ENCODE measurements around the gene MPST. TPM values are rescaled to one million over a fixed set of nuclear protein-coding genes. Genes with fewer than 3 reads are reported as not detected.
A peak's percentile ranks its signal among the peaks of the same experiment; 100 is the strongest.

MPST gene
- total RNA-seq, 1 experiment from 2014 or later = 31.4 TPM

DNA sequence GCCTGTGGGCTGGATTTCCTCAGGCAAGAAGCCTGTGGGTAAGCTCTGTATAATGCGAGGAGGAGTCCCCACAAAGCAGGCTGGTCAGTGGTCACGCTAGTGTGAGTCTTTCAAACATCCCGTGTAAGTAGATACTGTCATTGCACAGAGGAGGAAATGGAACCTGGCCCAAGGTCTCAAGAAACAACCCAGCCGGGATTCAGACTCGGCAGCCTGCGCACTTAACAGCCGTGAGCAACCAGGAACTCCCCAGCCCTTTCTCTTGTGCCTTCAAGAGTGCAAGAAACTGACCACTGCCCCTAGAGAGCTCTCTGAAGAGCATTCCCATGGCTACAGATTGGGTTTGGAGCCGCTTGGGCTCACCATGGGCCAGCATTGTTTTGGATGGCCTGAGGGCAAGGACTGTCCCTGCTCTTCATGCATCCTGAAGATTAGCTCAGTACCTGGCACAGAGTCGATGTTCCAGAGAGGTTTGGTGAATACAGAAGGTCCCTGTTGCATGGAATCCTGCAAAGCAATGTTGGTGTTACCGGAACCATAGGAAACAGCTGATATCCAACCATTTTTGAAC is 6.0 kb downstream of the MPST start:
- Histone ChIP-seq H3K27me3 (ENCODE audit: control insufficient read depth, insufficient read depth, low read length) (no peaks in the 10 kb centered on the region), H3K36me3 (ENCODE audit: control insufficient read depth, insufficient read depth, low read length) (no peaks in the 10 kb centered on the region), H3K4me1 (ENCODE audit: control insufficient read depth, insufficient read depth, low read length) (no peaks in the 10 kb centered on the region), H3K9me3 (ENCODE audit: control insufficient read depth, insufficient read depth, low read depth, low read length) (no peaks in the 10 kb centered on the region), H3K4me3 (ENCODE audit: low read depth in 2 of 2, low read length in 2 of 2) (no peak overlapping the region), H3K27ac (ENCODE audit: low read length) (no peak overlapping the region)
- in situ Hi-C loops (cut with HindIII; ENCODE audit: low pct_unique_long_range_greater_than_20kb, low sequenced_read_pairs) = no loop called here
- no TSS peak for BruUV-seq (replicated peaks)
- intact Hi-C loops (cut with micrococcal nuclease; ENCODE audit: unreplicated experiment) = no loop called here
- ChIA-PET CTCF (interaction anchor here (0.5 to 0.6 kb wide), 2 partner anchors 38 to 70 kb away, joined by 4 to 11 read pairs; no protein-coding TSS in a partner anchor), POLR2A (no interaction called here)
- no peak for TF ChIP-seq POLR2AphosphoS5 (IDR thresholded peaks at IDR 0.05; ENCODE audit: low read depth, low read length)
- TF ChIP-seq SIN3A (IDR thresholded peaks at IDR 0.05; ENCODE audit: borderline replicate concordance, insufficient read depth, low read depth, low read length) = no peak
- TF ChIP-seq TCF7L2 (IDR thresholded peaks at IDR 0.05; ENCODE audit: low read depth, low read length) = no peak
- DNase-seq (ENCODE audit: low read depth, low spot score) = no peak
- no peak for ATAC-seq

DNA sequence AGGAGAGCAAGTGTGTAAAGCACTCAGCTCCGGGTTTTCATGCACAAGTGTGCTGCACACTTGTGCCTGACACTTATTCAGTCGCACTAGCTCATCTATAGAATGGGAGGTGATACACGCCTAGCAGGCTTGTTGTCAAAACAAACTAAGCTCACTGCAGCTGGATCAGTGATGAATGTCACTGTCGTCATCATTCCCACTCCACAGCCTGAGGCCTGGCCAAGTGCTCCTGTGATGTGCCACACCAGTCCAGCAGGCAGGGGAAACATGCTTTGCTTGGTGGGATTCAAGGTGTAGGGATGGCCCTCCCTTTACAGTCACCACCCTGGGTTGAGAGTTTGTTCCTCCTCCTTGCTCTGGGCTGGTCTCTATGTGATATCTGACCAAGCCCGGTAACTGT is 6.8 kb downstream of the MPST start:
- in situ Hi-C loops (cut with HindIII; ENCODE audit: low pct_unique_long_range_greater_than_20kb, low sequenced_read_pairs) (no loop called here), intact Hi-C loops (cut with micrococcal nuclease; ENCODE audit: unreplicated experiment) (no loop called here)
- ChIA-PET POLR2A (interaction anchor here (0.5 kb wide), 1 partner anchor 642 kb away, joined by 6 read pairs; no protein-coding TSS in a partner anchor), CTCF (no interaction called here)
- no peaks in the 10 kb centered on the region for H3K4me1 ChIP-seq (ENCODE audit: control insufficient read depth, insufficient read depth, low read length)
- no peak overlapping the region for H3K27ac ChIP-seq (ENCODE audit: low read length)
- no peak for ATAC-seq
- no peak overlapping the region for H3K4me3 ChIP-seq (ENCODE audit: low read depth in 2 of 2, low read length in 2 of 2)
- no peak for DNase-seq (ENCODE audit: low read depth, low spot score)
- no TSS peak for BruUV-seq (replicated peaks)
- TF ChIP-seq POLR2AphosphoS5 (IDR thresholded peaks at IDR 0.05; ENCODE audit: low read depth, low read length) = no peak
- TF ChIP-seq, protein P1, sequence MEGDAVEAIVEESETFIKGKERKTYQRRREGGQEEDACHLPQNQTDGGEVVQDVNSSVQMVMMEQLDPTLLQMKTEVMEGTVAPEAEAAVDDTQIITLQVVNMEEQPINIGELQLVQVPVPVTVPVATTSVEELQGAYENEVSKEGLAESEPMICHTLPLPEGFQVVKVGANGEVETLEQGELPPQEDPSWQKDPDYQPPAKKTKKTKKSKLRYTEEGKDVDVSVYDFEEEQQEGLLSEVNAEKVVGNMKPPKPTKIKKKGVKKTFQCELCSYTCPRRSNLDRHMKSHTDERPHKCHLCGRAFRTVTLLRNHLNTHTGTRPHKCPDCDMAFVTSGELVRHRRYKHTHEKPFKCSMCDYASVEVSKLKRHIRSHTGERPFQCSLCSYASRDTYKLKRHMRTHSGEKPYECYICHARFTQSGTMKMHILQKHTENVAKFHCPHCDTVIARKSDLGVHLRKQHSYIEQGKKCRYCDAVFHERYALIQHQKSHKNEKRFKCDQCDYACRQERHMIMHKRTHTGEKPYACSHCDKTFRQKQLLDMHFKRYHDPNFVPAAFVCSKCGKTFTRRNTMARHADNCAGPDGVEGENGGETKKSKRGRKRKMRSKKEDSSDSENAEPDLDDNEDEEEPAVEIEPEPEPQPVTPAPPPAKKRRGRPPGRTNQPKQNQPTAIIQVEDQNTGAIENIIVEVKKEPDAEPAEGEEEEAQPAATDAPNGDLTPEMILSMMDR (IDR thresholded peaks at IDR 0.05) = no peak
- TF ChIP-seq, protein P2, sequence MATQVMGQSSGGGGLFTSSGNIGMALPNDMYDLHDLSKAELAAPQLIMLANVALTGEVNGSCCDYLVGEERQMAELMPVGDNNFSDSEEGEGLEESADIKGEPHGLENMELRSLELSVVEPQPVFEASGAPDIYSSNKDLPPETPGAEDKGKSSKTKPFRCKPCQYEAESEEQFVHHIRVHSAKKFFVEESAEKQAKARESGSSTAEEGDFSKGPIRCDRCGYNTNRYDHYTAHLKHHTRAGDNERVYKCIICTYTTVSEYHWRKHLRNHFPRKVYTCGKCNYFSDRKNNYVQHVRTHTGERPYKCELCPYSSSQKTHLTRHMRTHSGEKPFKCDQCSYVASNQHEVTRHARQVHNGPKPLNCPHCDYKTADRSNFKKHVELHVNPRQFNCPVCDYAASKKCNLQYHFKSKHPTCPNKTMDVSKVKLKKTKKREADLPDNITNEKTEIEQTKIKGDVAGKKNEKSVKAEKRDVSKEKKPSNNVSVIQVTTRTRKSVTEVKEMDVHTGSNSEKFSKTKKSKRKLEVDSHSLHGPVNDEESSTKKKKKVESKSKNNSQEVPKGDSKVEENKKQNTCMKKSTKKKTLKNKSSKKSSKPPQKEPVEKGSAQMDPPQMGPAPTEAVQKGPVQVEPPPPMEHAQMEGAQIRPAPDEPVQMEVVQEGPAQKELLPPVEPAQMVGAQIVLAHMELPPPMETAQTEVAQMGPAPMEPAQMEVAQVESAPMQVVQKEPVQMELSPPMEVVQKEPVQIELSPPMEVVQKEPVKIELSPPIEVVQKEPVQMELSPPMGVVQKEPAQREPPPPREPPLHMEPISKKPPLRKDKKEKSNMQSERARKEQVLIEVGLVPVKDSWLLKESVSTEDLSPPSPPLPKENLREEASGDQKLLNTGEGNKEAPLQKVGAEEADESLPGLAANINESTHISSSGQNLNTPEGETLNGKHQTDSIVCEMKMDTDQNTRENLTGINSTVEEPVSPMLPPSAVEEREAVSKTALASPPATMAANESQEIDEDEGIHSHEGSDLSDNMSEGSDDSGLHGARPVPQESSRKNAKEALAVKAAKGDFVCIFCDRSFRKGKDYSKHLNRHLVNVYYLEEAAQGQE (IDR thresholded peaks at IDR 0.05; ENCODE audit: insufficient read depth in 1 of 2, low read depth in 2 of 2, low read length in 1 of 2) = no peak
- TF ChIP-seq TCF7L2 (IDR thresholded peaks at IDR 0.05; ENCODE audit: low read depth, low read length) = no peak
- TF ChIP-seq SIN3A (IDR thresholded peaks at IDR 0.05; ENCODE audit: borderline replicate concordance, insufficient read depth, low read depth, low read length) = no peak
- no peaks in the 10 kb centered on the region for H3K36me3 ChIP-seq (ENCODE audit: control insufficient read depth, insufficient read depth, low read length)
- no peaks in the 10 kb centered on the region for H3K9me3 ChIP-seq (ENCODE audit: control insufficient read depth, insufficient read depth, low read depth, low read length)
- H3K27me3 ChIP-seq (ENCODE audit: control insufficient read depth, insufficient read depth, low read length) = no peaks in the 10 kb centered on the region

DNA sequence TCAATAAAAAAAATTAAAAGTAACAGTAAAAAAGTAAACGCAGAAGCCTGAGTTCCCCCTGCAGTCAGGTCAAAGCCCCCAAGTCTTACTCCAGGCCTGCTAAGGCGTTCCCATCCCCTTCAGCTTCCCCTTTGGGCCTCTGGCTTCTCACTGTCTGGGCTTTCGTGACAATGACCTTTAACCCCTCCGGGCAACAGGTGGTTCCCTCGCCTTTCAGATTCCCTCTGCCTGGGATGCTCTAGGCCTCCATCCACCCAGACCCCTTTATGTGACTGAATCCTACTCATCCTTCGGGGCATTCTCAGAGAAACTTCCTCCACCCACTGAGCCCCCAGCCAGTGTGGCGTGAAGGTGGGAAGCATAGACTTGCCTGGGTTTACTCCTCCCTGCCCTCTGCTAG is 8.0 kb downstream of the MPST start:
- TF ChIP-seq, protein P2 (IDR thresholded peaks at IDR 0.05; ENCODE audit: insufficient read depth in 1 of 2, low read depth in 2 of 2, low read length in 1 of 2) = no peak
- no peak for TF ChIP-seq SIN3A (IDR thresholded peaks at IDR 0.05; ENCODE audit: borderline replicate concordance, insufficient read depth, low read depth, low read length)
- TF ChIP-seq TCF7L2 (IDR thresholded peaks at IDR 0.05; ENCODE audit: low read depth, low read length) = no peak
- in situ Hi-C loops (cut with HindIII; ENCODE audit: low pct_unique_long_range_greater_than_20kb, low sequenced_read_pairs) = no loop called here
- ChIA-PET CTCF (no interaction called here), POLR2A (no interaction called here)
- no peaks in the 10 kb centered on the region for H3K9me3 ChIP-seq (ENCODE audit: control insufficient read depth, insufficient read depth, low read depth, low read length)
- peaks cover 4% of the 10 kb centered on the region; the same call in 1 of the 2 replicates for H3K4me1 ChIP-seq (ENCODE audit: control insufficient read depth, insufficient read depth, low read length)
- intact Hi-C loops (cut with micrococcal nuclease; ENCODE audit: unreplicated experiment) = no loop called here
- no peak overlapping the region for H3K27ac ChIP-seq (ENCODE audit: low read length)
- BruUV-seq (replicated peaks) = TSS peak; percentile 64
- H3K36me3 ChIP-seq (ENCODE audit: control insufficient read depth, insufficient read depth, low read length) = no peaks in the 10 kb centered on the region
- ATAC-seq = no peak
- H3K4me3 ChIP-seq (ENCODE audit: low read depth in 2 of 2, low read length in 2 of 2) = no peak overlapping the region
- no peak for DNase-seq (ENCODE audit: low read depth, low spot score)
- no peaks in the 10 kb centered on the region for H3K27me3 ChIP-seq (ENCODE audit: control insufficient read depth, insufficient read depth, low read length)

Measured in Panc1 (cell line).